ENCODE results near the gene C17orf50.
"Not testable (repeated sequence)": the region's sequence is repeated elsewhere in the genome, so short reads cannot be mapped to it uniquely, and the experiment has no call there.

Gene C17orf50

GRCh38 chr17:35735036-35735805, 25.5 kb upstream of the C17orf50 start:
- no peak for DNase-seq

GRCh38 chr17:35736236-35736635, 24.5 kb upstream of the C17orf50 start:
- no peak for DNase-seq

- DNase-seq: no peak
Measured at GRCh38 chr17:35738519-35739133, 22.1 kb upstream of the C17orf50 start.

- no peak for DNase-seq
Measured at GRCh38 chr17:35740216-35740615, 20.5 kb upstream of the C17orf50 start.

GRCh38 chr17:35740997-35741931, 19.4 kb upstream of the C17orf50 start:
- no peak for DNase-seq

- DNase-seq: no peak
Measured at GRCh38 chr17:35742496-35742895, 18.2 kb upstream of the C17orf50 start.

GRCh38 chr17:35742896-35743477, 17.7 kb upstream of the C17orf50 start:
- no peak for DNase-seq

- no peak for DNase-seq
Measured at GRCh38 chr17:35743626-35744328, 16.9 kb upstream of the C17orf50 start.

- no peak for DNase-seq
Measured at GRCh38 chr17:35744830-35745229, 15.9 kb upstream of the C17orf50 start.

GRCh38 chr17:35745246-35745645, 15.4 kb upstream of the C17orf50 start:
- DNase-seq: no peak

GRCh38 chr17:35745749-35746320, 14.9 kb upstream of the C17orf50 start:
- DNase-seq: no peak

GRCh38 chr17:35747540-35748017, 13.1 kb upstream of the C17orf50 start:
- DNase-seq: peak; percentile 62

GRCh38 chr17:35748341-35748841, 12.3 kb upstream of the C17orf50 start:
- DNase-seq: no peak

- no peak for DNase-seq
Measured at GRCh38 chr17:35748979-35749378, 11.7 kb upstream of the C17orf50 start.

GRCh38 chr17:35749560-35750412, 10.9 kb upstream of the C17orf50 start:
- DNase-seq: no peak

GRCh38 chr17:35750526-35751395, 9.9 kb upstream of the C17orf50 start:
- no peak for DNase-seq

GRCh38 chr17:35751541-35751940, 9.1 kb upstream of the C17orf50 start:
- not testable (repeated sequence) for DNase-seq

GRCh38 chr17:35752471-35752870, 8.2 kb upstream of the C17orf50 start:
- no peak for DNase-seq

- DNase-seq: no peak
Measured at GRCh38 chr17:35752945-35753764, 7.5 kb upstream of the C17orf50 start, which contains the start of gene GAS2L2. TSS of gene GAS2L2 (minus strand) at chr17:35753239. CDS start at chr17:35752850, 389 bp downstream.

Data from stimulated activated naive CD4-positive, alpha-beta T cell treated with Interleukin-2 at 50 U/mL for 16 hours (primary cell).